ENCODE data around the gene FEZ2.

The FEZ2 gene

DNA sequence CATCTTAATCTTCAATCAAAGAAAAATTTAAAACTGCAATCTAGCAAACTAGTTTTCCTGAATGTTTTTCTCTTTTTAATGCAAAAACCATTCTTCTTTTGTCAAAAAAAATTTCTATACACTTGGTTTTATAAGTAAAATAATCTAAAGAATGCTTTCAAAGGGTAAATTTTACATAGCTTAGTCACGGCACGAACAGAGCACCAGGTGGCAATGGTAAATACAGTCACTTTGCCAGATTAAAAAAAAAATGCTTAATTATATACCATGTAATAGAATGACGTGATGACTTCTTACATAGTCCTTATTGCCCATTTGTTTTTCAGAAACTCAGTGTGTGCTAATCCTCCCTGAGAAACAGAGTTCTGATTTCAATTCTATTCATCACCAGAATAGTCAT lies 10.4 kb downstream of the FEZ2 start:
- in situ Hi-C loops (cut with HindIII; ENCODE audit: low sequenced_read_pairs) = no loop called here

DNA sequence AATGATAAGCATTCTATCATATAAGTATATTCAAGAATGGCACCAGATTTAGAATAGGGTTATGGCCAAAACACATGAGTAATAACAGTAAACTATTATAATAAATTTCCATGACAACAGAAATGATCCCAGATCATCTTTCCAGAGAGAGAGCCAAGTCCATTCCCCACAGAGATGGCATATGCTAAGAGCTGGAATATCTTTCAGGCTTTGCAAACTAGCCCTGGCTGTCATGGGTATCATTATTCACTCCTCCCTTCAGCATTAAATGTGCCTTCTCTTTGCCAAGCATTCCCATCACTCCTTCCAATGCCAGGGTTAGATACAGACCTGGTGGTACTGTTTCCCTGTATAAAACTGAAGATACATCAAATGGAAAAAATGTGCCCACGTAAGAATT lies 10.9 kb downstream of the FEZ2 start:
- in situ Hi-C loops (cut with HindIII; ENCODE audit: low sequenced_read_pairs) = no loop called here

DNA sequence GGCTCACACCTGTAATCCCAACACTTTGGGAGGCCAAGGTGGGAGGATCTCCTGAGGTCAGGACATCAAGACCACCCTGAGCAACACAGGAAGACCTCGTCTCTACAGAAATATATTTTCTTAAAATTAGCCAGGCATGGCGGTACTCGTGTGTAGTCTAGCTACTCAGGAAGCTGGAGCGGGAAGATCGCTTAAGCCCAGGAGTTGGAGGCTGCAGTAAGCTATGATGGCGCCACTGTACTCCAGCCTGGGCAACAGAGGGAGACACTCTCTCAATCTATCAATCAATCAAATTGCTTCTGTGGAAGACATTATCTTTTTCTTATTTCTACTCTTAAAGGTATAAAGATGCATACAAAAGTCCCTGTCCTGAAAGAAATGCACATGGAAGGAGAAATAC lies 11.3 kb downstream of the FEZ2 start:
- in situ Hi-C loops (cut with HindIII; ENCODE audit: low sequenced_read_pairs) = no loop called here

DNA sequence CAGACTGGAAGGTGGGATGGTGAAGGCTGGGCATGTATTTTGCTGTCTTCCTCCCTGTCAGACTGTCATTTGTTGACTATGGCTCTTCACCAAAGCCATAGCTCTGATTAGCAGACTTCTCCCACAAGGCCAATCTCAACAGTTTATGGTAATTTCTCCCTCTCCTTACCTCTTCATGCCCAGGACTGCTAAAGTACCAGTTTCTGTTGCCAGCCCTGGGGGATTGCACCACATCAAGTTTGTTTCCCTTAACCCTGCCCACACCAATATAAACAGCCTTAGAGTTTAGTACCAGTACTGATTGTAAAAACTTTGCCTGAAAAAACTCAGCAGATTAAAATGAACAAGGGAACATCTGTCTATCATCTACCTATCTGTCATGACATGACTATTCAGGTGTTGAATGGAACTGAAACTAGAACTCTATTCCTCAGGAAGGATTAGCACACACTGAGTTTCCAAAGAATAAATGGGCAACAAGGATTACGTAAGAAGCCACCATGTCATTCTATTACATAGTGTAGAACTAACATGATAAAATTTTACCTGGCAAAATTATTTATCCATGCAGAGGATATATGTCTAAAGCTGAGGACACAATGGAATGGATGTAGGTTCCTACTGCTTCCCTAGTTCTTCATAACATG lies 13.7 kb downstream of the FEZ2 start:
- in situ Hi-C loops (cut with HindIII; ENCODE audit: low sequenced_read_pairs) = no loop called here

DNA sequence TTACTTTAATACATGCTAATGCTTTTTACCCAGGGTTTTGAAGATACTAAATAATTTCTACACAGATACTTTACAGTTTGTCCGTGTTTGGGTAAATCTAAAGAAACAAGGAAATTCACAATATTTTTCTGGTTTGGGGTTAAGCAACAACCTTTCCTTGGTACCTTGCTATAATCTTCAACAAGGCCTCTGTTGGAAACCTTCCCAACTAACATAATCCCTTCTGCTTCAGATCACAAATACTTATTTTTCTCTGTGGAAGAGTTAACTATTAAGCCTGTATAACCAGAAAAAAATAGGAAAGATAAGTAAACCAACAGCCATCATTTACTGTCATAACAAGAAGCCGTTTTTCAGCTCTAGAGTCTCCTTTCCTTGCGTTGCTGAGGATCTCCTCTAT lies 15.0 kb downstream of the FEZ2 start:
- in situ Hi-C loops (cut with HindIII; ENCODE audit: low sequenced_read_pairs) = no loop called here

DNA sequence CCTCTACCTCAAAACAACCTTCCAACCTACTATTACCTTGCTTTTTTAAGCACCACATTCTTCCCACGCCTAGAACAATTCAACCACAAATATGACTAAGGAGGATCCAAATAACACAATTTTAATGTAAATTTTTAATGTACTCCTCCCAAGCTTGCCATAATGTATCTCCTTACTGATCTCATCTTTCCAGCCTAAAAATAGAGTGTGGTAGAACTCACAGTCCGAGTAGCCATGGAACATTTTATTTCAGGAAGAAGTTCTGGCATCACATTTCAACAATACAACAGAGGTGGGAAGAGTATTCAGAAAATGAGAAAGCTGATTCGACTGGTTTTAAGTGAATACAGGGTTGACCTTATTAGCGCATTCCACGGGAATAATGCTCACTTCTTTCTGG lies 15.4 kb downstream of the FEZ2 start:
- in situ Hi-C loops (cut with HindIII; ENCODE audit: low sequenced_read_pairs) = no loop called here

DNA sequence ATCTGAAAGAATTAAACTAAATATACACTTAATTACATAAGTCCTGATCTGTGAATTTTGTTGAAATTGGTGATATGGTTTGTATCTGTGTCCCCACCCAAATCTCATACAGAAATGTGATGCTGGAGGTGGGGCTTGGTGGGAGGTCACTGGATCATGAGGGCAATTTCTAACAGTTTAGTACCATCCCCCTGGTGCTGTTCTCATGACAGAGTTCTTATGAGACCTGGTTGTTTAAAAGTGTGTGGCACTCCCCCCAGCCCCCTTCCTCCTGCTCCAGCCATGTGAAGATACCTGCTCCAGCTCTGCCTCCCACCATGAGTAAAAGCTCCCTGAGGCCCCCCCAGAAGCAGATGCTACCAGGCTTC lies 18.7 kb downstream of the FEZ2 start:
- in situ Hi-C loops (cut with HindIII; ENCODE audit: low sequenced_read_pairs) = no loop called here

DNA sequence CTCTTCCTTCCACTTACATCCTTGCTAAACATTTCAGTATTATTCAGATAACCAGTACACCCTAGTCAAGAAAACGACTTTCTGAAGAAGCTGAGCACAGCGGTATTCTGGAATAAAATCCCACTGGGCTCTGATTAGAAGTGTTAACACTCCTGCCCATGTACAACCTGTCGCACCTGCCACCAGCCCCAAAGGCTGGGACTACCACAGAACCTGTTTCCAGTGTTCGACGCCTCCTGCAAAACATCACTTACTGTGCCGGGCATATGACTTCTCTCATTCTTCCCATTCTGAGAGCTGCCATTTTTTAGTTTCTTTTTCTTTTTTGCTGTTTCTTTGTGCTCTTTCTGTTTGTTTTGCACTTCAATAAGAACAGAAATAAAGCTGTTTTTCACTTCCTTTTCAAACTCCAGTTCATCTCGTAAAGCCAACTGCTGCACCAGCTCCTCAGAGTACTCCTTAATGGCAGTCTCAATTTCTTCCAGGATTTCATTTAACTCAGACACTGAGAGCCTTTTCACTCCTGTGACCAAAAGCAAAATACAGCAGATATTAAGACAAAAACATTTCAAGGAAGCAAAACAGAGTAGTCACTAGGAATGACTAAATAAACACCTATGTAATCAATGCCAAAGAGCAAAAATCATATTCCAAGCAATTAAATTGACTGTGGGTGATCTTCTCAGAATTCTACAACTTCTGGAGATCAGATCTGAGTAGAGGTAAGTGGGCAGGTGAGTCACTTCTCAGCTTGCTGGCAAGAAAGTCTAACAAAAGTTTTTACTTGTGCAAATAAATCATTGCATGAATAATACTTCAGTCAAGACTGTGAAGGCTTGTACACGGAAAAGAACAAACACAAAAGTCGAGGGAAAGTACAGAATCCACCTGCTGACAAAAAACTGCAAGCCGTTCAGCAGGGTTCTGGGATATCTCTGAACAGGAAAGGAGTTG lies 19.3 kb downstream of the FEZ2 start:
- in situ Hi-C loops (cut with HindIII; ENCODE audit: low sequenced_read_pairs) = no loop called here

DNA sequence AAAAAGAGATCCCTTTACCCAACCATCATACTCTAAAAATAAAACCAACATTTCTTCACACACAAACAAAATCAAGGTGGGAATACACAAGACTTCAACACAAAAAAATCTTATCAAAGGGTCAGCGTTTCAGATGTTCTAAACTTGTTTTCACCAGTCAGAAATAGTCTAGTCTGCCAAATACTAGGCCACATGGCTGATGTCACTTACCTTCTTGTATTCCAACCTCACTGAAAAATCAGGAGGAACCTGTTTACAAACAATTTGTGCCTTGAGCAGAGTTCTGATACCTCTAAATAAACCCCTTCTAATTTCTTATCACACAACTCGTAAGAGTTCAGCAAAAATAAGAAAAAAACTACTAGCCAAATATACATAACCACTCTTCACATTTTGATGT lies 20.1 kb downstream of the FEZ2 start:
- in situ Hi-C loops (cut with HindIII; ENCODE audit: low sequenced_read_pairs) = no loop called here

DNA sequence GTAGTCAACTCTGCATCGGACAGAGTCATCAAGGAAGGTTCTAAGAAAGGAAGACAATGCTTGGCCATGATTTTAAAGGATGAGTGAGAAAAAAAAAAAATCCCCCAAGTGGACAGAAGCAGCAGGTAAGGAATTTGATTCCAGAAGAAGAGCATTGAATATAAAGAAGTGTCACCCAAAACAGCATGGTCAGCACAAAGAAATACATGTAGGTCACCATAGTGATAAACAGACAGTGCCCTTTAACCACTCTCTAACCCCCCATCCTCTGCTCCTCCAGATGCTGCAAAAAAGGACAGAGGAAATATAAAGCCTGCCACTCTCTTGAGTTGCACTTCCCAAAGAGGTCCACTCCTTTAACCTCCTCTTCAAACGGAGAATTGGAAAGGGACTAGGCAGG lies 23.4 kb downstream of the FEZ2 start:
- in situ Hi-C loops (cut with HindIII; ENCODE audit: low sequenced_read_pairs) = no loop called here

DNA sequence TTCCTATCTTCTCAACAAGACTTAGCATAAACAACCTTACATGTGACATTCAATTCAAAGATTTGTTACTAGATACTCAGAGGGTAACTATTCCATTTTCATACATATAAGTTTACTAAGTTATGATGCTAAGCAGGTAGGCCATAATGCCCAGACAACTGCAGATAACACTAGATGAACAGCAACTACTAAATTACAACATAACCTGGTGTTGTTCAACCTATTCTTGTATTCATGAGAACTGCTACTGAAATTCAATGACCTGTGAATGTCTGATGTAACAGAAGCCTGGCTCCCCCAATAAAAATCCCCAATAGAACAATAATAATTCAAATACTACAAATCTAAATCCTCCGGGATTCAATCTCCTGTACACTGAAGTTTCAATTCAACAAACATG lies 24.8 kb downstream of the FEZ2 start:
- in situ Hi-C loops (cut with HindIII; ENCODE audit: low sequenced_read_pairs) = no loop called here

DNA sequence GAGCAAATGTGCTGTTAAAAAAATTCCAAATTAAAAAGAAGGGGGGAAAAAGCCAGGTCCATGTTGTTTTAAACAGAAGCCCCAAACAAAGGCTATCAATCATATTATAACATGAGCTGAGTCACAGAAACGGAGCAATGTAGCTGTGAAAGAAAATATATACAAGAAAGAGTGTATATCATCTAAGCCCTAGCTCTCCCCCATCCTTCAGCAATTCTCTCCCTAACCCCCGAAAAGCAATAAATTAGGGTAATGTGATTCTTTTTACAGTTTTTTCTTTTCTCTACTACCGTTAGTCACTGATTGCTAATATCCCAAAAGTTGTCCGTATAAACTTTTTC lies 25.3 kb downstream of the FEZ2 start:
- in situ Hi-C loops (cut with HindIII; ENCODE audit: low sequenced_read_pairs) = no loop called here

DNA sequence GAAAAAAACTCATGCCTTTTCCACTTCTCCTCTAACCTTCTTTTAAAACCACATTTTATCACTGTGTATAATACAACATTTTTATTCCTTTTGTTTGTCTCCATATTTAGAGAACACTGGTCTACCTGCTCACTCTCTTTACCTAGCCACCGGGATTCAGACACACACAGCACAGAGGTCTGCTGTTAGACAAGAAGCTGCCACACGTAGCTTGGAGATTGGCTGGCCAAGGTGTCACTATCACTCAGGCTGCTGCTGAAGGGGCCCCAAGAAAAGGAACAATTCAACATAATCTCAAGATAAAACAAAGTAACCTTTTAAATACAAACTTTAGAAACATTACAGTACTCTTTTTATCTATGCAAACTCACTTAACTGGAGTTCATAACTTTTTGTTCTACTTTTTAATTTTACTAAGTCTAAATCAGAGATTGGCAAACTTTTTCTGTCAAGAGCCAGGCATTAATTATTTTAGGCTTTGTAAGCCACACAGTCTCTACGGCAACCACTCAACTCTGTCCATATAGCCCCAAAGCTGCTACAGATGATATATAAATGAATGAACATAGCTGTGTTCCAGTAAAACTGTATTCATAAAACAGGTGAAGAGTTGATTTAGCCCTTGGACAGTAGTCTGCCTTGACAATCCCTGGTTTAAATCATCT lies 25.8 kb downstream of the FEZ2 start:
- in situ Hi-C loops (cut with HindIII; ENCODE audit: low sequenced_read_pairs) = no loop called here

DNA sequence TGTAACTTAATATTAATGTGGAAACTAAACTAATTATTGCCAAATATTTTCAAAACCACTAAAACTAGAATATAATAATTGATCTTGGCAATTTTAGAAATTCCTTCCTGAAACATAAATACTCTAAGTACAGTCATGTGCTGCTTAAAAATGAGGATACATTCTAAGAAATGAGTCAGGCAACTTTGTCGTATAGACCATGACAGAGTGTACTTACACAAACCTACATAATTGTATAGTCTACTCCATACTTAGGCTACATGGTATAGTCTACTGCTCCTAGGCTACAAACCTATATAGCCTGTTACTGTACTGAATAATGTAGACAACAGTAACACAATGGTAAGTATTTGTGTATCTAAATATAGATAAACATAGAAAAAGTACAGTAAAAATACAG lies 27.6 kb downstream of the FEZ2 start:
- in situ Hi-C loops (cut with HindIII; ENCODE audit: low sequenced_read_pairs) = no loop called here

DNA sequence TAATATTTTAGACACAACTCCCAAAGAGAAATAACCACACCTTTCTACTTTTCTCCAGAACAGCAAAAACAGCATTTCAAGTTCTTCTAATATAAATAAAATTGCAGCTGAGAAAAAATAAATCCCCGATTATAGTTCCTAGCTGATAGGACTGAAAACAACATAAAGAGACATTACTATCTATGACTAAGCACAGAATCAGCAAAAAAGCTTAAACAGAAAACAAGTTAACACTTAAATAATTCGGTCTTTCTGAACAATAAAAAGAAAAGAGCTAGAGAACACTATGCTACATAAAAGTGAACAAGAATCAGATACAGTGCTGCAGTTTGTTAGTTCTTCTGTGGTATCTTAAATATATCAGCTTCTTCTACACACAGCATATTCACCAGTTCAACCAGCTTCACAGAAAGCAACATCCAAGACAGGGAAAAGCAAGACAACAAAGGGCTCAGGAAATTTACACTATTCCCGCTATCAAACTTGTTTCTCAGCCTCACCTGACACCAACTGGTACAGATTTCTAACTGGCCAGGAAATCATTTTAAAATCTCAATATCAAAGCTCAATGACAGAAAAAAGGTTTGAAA lies 28.6 kb downstream of the FEZ2 start:
- in situ Hi-C loops (cut with HindIII; ENCODE audit: low sequenced_read_pairs) = no loop called here

DNA sequence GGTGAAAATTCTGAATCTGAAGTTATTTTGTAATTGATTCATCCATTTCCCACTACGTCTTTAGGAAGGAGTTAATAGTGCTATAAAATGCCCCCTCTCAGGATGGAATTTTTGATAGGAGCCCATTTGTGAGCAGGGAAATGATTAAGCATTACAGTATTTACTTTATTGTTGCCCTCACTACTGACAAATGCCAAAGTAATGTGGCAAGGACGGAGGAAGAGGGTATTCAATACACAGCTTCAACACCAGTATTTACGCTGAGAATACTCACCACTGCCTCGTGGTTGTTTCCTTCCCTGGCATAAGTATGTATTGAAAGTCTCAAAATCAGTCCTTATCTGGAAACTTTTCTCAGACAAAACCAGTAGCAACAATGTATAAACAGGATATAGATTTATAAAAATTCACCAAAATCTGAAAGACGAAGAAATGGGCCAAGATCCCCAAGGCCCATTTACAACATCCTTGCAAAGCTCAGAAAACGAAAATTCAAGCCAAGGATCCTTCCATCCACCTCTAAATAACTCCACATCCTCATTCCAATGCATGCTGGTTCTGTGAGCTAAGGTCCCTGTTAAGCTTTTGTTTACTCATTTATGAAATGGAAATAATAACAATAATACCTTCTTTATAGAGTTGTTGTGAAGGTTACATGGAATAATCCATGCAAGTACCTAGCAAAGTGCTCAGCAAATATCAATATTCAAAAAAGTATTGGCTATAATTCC lies 29.3 kb downstream of the FEZ2 start:
- in situ Hi-C loops (cut with HindIII; ENCODE audit: low sequenced_read_pairs) = no loop called here

DNA sequence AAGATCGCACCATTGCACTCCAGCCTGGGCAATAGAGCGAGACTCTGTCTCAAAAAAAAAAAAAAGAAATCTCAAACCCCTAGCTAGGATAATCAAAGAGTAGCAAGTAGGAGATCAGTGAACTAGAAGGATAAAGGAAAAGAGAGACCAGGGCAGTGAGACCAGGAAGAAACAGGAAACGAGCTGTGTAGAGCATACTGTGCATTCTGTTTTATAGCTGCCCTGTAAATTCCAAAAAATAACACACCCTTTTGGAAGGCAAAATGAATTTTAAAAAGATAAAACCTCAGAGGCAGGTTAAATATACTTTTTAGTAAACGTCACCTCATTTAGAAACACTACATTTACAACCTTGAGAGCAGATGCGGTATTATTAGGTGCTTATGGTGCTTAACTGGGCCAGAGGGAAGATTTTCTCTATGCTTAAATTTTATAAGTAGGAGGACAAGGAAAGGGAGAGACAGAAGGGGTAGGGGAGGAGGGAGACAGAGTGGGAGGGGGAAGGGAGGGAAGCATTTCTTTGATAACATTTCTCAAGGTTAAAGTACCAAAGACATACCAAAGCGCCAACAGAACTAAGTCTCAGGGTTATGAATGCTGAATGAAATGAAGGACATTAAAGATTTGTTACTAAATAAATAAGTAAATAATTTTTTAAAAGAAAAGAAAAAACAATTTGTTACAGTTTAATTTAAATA lies 30.1 kb downstream of the FEZ2 start:
- in situ Hi-C loops (cut with HindIII; ENCODE audit: low sequenced_read_pairs) = no loop called here

DNA sequence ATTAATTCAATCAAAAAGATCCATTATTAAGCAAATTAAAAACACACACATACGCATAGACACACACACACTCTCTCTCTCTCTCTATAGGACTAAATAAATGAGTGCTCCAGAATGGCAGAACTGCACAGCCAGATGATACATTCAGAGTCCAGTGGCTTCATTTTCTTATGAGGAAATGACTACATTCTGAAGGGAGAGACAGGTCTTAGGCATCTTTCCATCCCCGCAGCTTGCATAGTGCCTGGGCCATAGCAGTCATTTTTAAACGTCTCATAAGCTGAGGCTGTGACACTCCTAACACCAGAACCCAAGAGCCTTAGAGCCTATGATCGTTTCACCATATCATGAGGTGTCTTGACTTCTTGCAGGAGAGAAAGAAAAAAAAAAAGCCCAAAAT lies 31.1 kb downstream of the FEZ2 start:
- in situ Hi-C loops (cut with HindIII; ENCODE audit: low sequenced_read_pairs) = no loop called here

DNA sequence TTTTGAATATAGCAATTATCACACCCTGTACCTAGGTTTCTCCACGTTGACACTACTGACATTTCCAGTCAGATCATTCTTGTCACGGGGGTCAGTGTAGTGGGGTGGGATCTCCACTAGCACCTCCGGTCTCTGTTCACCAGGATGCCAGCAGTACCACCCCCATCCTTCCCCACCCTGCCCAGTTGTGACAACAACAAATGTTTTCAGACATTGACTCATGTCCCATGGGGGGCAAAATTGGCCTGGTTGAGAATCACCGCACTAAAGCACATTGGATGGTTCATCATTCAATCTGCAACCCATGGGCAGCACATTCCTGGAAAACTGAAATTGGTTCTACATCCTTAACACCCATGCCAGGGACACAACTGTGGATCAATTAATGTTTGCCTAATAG lies 32.3 kb downstream of the FEZ2 start:
- in situ Hi-C loops (cut with HindIII; ENCODE audit: low sequenced_read_pairs) = no loop called here

DNA sequence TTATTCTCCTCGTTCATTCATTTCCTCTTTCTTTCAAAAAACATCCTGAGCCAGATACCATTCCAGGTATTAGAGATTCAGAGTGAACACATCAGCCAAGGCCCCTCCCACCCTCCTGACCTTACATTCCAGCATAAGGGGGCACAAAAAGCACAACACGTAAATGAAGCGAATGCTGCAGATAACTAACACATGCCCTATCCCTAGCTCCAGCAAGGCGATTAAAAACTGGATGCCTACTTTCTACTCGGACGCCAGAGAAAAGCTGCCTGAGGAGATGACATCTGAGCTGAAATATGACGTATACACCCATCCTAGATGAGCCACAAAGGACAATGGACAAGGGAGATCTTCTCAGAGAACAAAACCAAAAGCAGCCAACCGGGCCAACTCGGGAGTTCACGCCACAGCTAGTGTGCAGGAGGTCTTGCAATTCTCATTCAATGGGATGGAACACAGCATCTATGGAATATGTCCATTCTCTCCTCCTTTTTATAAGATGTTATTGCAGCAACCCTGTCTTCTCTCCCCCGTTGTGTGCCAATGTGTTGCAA lies 33.5 kb downstream of the FEZ2 start:
- in situ Hi-C loops (cut with HindIII; ENCODE audit: low sequenced_read_pairs) = no loop called here

All from endothelial cell of hepatic sinusoid (primary cell).